GM23338 (cell line): ENCODE data around the gene OR7G3. TPM values are rescaled to one million over a fixed set of nuclear protein-coding genes. Genes with fewer than 3 reads are reported as not detected.

Experiments used
- ATAC-seq: fragments of 200-7000 bp; cut with Tn5 transposase; 3 replicates; pipeline ENCODE4 v1.9.1; 2020
- DNase-seq: peaks from one replicate; pipeline ENCODE4 v3.0.0-alpha.2; 2015; ENCODE audit warnings: low spot score
- H2AFZ ChIP-seq: fragments of 200-600 bp; sonication (generic); 2 replicates; pipeline ENCODE4 v1.8.0; 2016; ENCODE audit warnings: antibody characterized with exemption, mild to moderate bottlenecking, moderate library complexity
- H3F3A ChIP-seq: fragments of 200-600 bp; sonication (generic); replicated peaks from 2 replicates; pipeline ENCODE4 v1.8.0; 2017; ENCODE audit warnings: antibody characterized with exemption, mixed run types, low read depth
- H3K27ac ChIP-seq: fragments of 200-600 bp; sonication (generic); 2 replicates; pipeline ENCODE4 v1.6.1; 2016; ENCODE audit warnings: low read depth
- H3K27me3 ChIP-seq: fragments of 200-600 bp; sonication (generic); 2 replicates; pipeline ENCODE4 v1.8.0; 2016; ENCODE audit warnings: mild to moderate bottlenecking, mixed run types, moderate library complexity; ENCODE audit not compliant: insufficient read depth
- H3K36me3 ChIP-seq: fragments of 200-600 bp; sonication (generic); 2 replicates; pipeline ENCODE4 v1.8.0; 2016; ENCODE audit warnings: mild to moderate bottlenecking; ENCODE audit not compliant: insufficient read depth
- H3K4me1 ChIP-seq: fragments of 200-600 bp; sonication (generic); 2 replicates; pipeline ENCODE4 v1.8.0; 2016; ENCODE audit warnings: mild to moderate bottlenecking, moderate library complexity; ENCODE audit not compliant: insufficient read depth
- H3K4me2 ChIP-seq: fragments of 200-600 bp; sonication (generic); 2 replicates; pipeline ENCODE4 v1.7.1; 2017; ENCODE audit warnings: mixed run types
- H3K4me3 ChIP-seq: fragments of 200-600 bp; sonication (generic); 2 replicates; pipeline ENCODE4 v1.6.1; 2016; ENCODE audit warnings: mixed run types
- H3K79me2 ChIP-seq: fragments of 200-600 bp; sonication (generic); replicated peaks from 2 replicates; pipeline ENCODE4 v1.8.0; 2017; ENCODE audit warnings: mild to moderate bottlenecking; ENCODE audit not compliant: insufficient read depth
- H3K9me2 ChIP-seq: fragments of 200-600 bp; sonication (generic); 2 replicates; pipeline ENCODE4 v1.8.0; 2017; ENCODE audit not compliant: insufficient read depth
- H4K20me1 ChIP-seq: fragments of 200-600 bp; sonication (generic); replicated peaks from 2 replicates; pipeline ENCODE4 v1.8.0; 2017; ENCODE audit warnings: mild to moderate bottlenecking; ENCODE audit not compliant: insufficient read depth
- H3K27ac Mint-ChIP-seq: 2 replicates; pipeline ENCODE4 v1.8.0; 2020; ENCODE audit warnings: inconsistent platforms, mild to moderate bottlenecking, moderate library complexity, mixed read lengths
- H3K27me3 Mint-ChIP-seq: 3 replicates; pipeline ENCODE4 v1.8.0; 2022; ENCODE audit warnings: low read depth, mild to moderate bottlenecking, moderate library complexity, mixed read lengths, inconsistent platforms; ENCODE audit not compliant: insufficient read depth, poor library complexity
- H3K36me3 Mint-ChIP-seq: 3 replicates; pipeline ENCODE4 v1.8.0; 2021; ENCODE audit warnings: low read depth, mild to moderate bottlenecking, inconsistent platforms, moderate library complexity, mixed read lengths
- H3K4me1 Mint-ChIP-seq: 3 replicates; pipeline ENCODE4 v1.8.0; 2020; ENCODE audit warnings: mild to moderate bottlenecking, inconsistent platforms, mixed read lengths
- H3K4me3 Mint-ChIP-seq: 3 replicates; pipeline ENCODE4 v1.8.0; 2021; ENCODE audit warnings: moderate library complexity, mild to moderate bottlenecking, inconsistent platforms, mixed read lengths
- H3K9me3 Mint-ChIP-seq: 3 replicates; pipeline ENCODE4 v1.8.0; 2020; ENCODE audit warnings: moderate library complexity, mild to moderate bottlenecking, inconsistent platforms, mixed read lengths
- CREB1 ChIP-seq: fragments of 250-450 bp; sonication (Bioruptor Pico); IDR thresholded peaks from 2 replicates; pipeline ENCODE4 v1.5.0; 2020; ENCODE audit warnings: low read depth, mild to moderate bottlenecking, moderate library complexity
- ETS1 ChIP-seq: IDR thresholded peaks from 2 replicates; pipeline ENCODE4 v1.6.1; 2016; ENCODE audit warnings: antibody characterized with exemption
- EZH2 ChIP-seq: fragments of 200-600 bp; sonication (generic); IDR thresholded peaks from one replicate; pipeline ENCODE4 v1.8.0; 2017; ENCODE audit warnings: antibody characterized with exemption, mild to moderate bottlenecking, low read depth; ENCODE audit not compliant: unreplicated experiment
- EZH2phosphoT487 ChIP-seq: fragments of 200-600 bp; sonication (generic); IDR thresholded peaks from one replicate; pipeline ENCODE4 v1.8.1; 2018; ENCODE audit warnings: antibody characterized with exemption; ENCODE audit not compliant: unreplicated experiment
- JUNB ChIP-seq: IDR thresholded peaks from one replicate; pipeline ENCODE4 v1.6.1; 2016; ENCODE audit warnings: antibody characterized with exemption; ENCODE audit not compliant: unreplicated experiment
- NANOG ChIP-seq: IDR thresholded peaks from 2 replicates; pipeline ENCODE4 v1.6.1; 2016; ENCODE audit warnings: antibody characterized with exemption, borderline replicate concordance
- POLR2AphosphoS5 ChIP-seq: IDR thresholded peaks from 2 replicates; pipeline ENCODE4 v1.6.1; 2016; ENCODE audit warnings: antibody characterized with exemption, low read depth
- STAT1 ChIP-seq: IDR thresholded peaks from one replicate; pipeline ENCODE4 v1.6.1; 2016; ENCODE audit warnings: antibody characterized with exemption; ENCODE audit not compliant: unreplicated experiment
- ZNF114 ChIP-seq: fragments of 250-450 bp; sonication (Bioruptor Pico); IDR thresholded peaks from 2 replicates; pipeline ENCODE4 v1.5.0; 2020; ENCODE audit warnings: mild to moderate bottlenecking, moderate library complexity
- ZNF331 ChIP-seq: fragments of 250-450 bp; sonication (Bioruptor Pico); IDR thresholded peaks from 2 replicates; pipeline ENCODE4 v1.5.0; 2020; ENCODE audit warnings: low read depth, mild to moderate bottlenecking, moderate library complexity
- polyA plus RNA-seq: library from polyadenylated mRNA; unstranded; fragments of >200 nt; fragmentation: Nextera tagmentation; extraction: Ambion mirVana; gene quantifications from 2 replicates; pipeline ENCODE4 v1.2.1, GENCODE V29; 2016
- total RNA-seq: library from RNA; depleted of rRNA; stranded (reverse); fragments of >200 nt; shearing (Covaris generic); gene quantifications from 2 replicates; pipeline ENCODE4 v1.2.3, GENCODE V29; 2014
- TF ChIP-seq, protein P1 (sequence below): IDR thresholded peaks from one replicate; pipeline ENCODE4 v1.6.1; 2018; ENCODE audit warnings: antibody characterized with exemption; ENCODE audit not compliant: unreplicated experiment
- TF ChIP-seq, protein P2 (sequence below), 2 experiments: fragments of 200-600 bp in 1 of 2; sonication (generic) in 1 of 2; conservative IDR thresholded peaks; 2 replicates each; pipeline versions ENCODE4 v1.5.1 to v1.6.1; 2016 to 2017; ENCODE audit warnings: antibody characterized with exemption in 2 of 2, low read depth in 2 of 2, mild to moderate bottlenecking in 2 of 2, moderate library complexity in 1 of 2
- TF ChIP-seq, protein P3 (sequence below): fragments of 250-450 bp; sonication (Bioruptor Pico); IDR thresholded peaks from 2 replicates; pipeline ENCODE4 v1.5.0; 2020; ENCODE audit warnings: mild to moderate bottlenecking, moderate library complexity

OR7G3 gene
- total and polyA plus RNA-seq, 2 experiments from 2014 or later: not detected

GRCh38 chr19:9165261-9165660, 38.5 kb upstream of the OR7G3 start:
- H4K20me1 ChIP-seq: 0 out of 2 replicates have a peak, but pooled peaks cover 7% of the 10 kb centered on the region
- H3K27me3 ChIP-seq: no peaks in the 10 kb centered on the region
- H3K36me3 ChIP-seq: peaks cover 38% of the 10 kb centered on the region
- Mint-ChIP-seq H3K9me3 (peaks cover 55% of the 10 kb centered on the region), H3K27me3 (no peaks in the 10 kb centered on the region), H3K36me3 (peaks cover 71% of the 10 kb centered on the region), H3K4me3 (no peak overlapping the region), H3K4me1 (no peaks in the 10 kb centered on the region), H3K27ac (no peak overlapping the region)
- TF ChIP-seq EZH2 (no peak), ZNF331 (CRISPR knock-in tag) (no peak), POLR2AphosphoS5 (no peak), ETS1 (no peak), CREB1 (CRISPR knock-in tag) (no peak), ZNF114 (CRISPR knock-in tag) (no peak), NANOG (no peak), EZH2phosphoT487 (no peak), JUNB (no peak), STAT1 (no peak)
- TF ChIP-seq, protein P1, sequence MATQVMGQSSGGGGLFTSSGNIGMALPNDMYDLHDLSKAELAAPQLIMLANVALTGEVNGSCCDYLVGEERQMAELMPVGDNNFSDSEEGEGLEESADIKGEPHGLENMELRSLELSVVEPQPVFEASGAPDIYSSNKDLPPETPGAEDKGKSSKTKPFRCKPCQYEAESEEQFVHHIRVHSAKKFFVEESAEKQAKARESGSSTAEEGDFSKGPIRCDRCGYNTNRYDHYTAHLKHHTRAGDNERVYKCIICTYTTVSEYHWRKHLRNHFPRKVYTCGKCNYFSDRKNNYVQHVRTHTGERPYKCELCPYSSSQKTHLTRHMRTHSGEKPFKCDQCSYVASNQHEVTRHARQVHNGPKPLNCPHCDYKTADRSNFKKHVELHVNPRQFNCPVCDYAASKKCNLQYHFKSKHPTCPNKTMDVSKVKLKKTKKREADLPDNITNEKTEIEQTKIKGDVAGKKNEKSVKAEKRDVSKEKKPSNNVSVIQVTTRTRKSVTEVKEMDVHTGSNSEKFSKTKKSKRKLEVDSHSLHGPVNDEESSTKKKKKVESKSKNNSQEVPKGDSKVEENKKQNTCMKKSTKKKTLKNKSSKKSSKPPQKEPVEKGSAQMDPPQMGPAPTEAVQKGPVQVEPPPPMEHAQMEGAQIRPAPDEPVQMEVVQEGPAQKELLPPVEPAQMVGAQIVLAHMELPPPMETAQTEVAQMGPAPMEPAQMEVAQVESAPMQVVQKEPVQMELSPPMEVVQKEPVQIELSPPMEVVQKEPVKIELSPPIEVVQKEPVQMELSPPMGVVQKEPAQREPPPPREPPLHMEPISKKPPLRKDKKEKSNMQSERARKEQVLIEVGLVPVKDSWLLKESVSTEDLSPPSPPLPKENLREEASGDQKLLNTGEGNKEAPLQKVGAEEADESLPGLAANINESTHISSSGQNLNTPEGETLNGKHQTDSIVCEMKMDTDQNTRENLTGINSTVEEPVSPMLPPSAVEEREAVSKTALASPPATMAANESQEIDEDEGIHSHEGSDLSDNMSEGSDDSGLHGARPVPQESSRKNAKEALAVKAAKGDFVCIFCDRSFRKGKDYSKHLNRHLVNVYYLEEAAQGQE: no peak
- TF ChIP-seq, protein P2, sequence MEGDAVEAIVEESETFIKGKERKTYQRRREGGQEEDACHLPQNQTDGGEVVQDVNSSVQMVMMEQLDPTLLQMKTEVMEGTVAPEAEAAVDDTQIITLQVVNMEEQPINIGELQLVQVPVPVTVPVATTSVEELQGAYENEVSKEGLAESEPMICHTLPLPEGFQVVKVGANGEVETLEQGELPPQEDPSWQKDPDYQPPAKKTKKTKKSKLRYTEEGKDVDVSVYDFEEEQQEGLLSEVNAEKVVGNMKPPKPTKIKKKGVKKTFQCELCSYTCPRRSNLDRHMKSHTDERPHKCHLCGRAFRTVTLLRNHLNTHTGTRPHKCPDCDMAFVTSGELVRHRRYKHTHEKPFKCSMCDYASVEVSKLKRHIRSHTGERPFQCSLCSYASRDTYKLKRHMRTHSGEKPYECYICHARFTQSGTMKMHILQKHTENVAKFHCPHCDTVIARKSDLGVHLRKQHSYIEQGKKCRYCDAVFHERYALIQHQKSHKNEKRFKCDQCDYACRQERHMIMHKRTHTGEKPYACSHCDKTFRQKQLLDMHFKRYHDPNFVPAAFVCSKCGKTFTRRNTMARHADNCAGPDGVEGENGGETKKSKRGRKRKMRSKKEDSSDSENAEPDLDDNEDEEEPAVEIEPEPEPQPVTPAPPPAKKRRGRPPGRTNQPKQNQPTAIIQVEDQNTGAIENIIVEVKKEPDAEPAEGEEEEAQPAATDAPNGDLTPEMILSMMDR (conservative IDR thresholded peaks at IDR 0.05; ENCODE audit: low read depth in 2 of 2): no peak
- TF ChIP-seq, protein P3, sequence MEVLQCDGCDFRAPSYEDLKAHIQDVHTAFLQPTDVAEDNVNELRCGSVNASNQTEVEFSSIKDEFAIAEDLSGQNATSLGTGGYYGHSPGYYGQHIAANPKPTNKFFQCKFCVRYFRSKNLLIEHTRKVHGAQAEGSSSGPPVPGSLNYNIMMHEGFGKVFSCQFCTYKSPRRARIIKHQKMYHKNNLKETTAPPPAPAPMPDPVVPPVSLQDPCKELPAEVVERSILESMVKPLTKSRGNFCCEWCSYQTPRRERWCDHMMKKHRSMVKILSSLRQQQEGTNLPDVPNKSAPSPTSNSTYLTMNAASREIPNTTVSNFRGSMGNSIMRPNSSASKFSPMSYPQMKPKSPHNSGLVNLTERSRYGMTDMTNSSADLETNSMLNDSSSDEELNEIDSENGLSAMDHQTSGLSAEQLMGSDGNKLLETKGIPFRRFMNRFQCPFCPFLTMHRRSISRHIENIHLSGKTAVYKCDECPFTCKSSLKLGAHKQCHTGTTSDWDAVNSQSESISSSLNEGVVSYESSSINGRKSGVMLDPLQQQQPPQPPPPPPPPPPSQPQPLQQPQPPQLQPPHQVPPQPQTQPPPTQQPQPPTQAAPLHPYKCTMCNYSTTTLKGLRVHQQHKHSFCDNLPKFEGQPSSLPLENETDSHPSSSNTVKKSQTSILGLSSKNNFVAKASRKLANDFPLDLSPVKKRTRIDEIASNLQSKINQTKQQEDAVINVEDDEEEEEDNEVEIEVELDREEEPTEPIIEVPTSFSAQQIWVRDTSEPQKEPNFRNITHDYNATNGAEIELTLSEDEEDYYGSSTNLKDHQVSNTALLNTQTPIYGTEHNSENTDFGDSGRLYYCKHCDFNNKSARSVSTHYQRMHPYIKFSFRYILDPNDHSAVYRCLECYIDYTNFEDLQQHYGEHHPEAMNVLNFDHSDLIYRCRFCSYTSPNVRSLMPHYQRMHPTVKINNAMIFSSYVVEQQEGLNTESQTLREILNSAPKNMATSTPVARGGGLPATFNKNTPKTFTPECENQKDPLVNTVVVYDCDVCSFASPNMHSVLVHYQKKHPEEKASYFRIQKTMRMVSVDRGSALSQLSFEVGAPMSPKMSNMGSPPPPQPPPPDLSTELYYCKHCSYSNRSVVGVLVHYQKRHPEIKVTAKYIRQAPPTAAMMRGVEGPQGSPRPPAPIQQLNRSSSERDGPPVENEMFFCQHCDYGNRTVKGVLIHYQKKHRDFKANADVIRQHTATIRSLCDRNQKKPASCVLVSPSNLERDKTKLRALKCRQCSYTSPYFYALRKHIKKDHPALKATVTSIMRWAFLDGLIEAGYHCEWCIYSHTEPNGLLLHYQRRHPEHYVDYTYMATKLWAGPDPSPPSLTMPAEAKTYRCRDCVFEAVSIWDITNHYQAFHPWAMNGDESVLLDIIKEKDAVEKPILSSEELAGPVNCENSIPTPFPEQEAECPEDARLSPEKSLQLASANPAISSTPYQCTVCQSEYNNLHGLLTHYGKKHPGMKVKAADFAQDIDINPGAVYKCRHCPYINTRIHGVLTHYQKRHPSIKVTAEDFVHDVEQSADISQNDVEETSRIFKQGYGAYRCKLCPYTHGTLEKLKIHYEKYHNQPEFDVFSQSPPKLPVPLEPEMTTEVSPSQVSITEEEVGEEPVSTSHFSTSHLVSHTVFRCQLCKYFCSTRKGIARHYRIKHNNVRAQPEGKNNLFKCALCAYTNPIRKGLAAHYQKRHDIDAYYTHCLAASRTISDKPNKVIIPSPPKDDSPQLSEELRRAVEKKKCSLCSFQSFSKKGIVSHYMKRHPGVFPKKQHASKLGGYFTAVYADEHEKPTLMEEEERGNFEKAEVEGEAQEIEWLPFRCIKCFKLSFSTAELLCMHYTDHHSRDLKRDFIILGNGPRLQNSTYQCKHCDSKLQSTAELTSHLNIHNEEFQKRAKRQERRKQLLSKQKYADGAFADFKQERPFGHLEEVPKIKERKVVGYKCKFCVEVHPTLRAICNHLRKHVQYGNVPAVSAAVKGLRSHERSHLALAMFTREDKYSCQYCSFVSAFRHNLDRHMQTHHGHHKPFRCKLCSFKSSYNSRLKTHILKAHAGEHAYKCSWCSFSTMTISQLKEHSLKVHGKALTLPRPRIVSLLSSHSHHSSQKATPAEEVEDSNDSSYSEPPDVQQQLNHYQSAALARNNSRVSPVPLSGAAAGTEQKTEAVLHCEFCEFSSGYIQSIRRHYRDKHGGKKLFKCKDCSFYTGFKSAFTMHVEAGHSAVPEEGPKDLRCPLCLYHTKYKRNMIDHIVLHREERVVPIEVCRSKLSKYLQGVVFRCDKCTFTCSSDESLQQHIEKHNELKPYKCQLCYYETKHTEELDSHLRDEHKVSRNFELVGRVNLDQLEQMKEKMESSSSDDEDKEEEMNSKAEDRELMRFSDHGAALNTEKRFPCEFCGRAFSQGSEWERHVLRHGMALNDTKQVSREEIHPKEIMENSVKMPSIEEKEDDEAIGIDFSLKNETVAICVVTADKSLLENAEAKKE (CRISPR knock-in tag): no peak
- ATAC-seq (no peak), DNase-seq (no peak)
- H3K27ac ChIP-seq: no peak overlapping the region
- H3K4me1 ChIP-seq: no peaks in the 10 kb centered on the region
- no peak overlapping the region for H3K4me3 ChIP-seq
- no peak overlapping the region for H2AFZ ChIP-seq
- H3K4me2 ChIP-seq: no peak overlapping the region
- H3K79me2 ChIP-seq: peaks cover 9% of the 10 kb centered on the region
- H3K9me2 ChIP-seq: no peaks in the 10 kb centered on the region
- no peaks in the 10 kb centered on the region for H3F3A ChIP-seq
